IMR-90 (cell line): Measurements from ENCODE around the gene ADRB2. TPM values are rescaled to one million over a fixed set of nuclear protein-coding genes. Genes with fewer than 3 reads are reported as not detected.

Experiments used
- ATAC-seq: fragments of 200-7000 bp; cut with Tn5 transposase; 2 replicates; pipeline ENCODE4 v1.9.1; 2020; ENCODE audit warnings: low read depth, mild to moderate bottlenecking, moderate library complexity
- BruUV-seq: library from RNA; stranded (reverse); fragments of 400-500 nt; replicated peaks from 2 replicates; lab custom pipeline; 2021; lab: Mats Ljungman, UMichigan
- CTCF ChIA-PET: fragments of 300-600 bp; formaldehyde crosslinking; extraction: SDS; loops from one replicate; lab custom pipeline; 2021; ENCODE audit warnings: antibody characterized with exemption; lab: Yijun Ruan, JAX
- POLR2A ChIA-PET: fragments of 300-600 bp; sonication (Branson Sonifier 250); formaldehyde crosslinking; loops from one replicate; lab custom pipeline; 2022; ENCODE audit warnings: antibody characterized with exemption; ENCODE audit not compliant: unreplicated experiment; lab: Charles Lee
- DNase-seq: peaks from one replicate; pipeline ENCODE4 v3.0.0; 2013
- H2AFZ ChIP-seq: replicated peaks from 2 replicates; pipeline ENCODE3; 2013; ENCODE audit warnings: low read length, mild to moderate bottlenecking; ENCODE audit not compliant: poor library complexity
- H2AK5ac ChIP-seq: 2 replicates; pipeline ENCODE4 v1.6.1; 2013; ENCODE audit warnings: low read depth, low read length, inconsistent platforms
- H2AK9ac ChIP-seq: replicated peaks from 2 replicates; pipeline ENCODE3; 2013; ENCODE audit warnings: mild to moderate bottlenecking, low read depth, low read length, moderate library complexity; ENCODE audit not compliant: poor library complexity
- H2BK120ac ChIP-seq: 2 replicates; pipeline ENCODE4 v1.6.1; 2013; ENCODE audit warnings: low read depth, low read length, inconsistent platforms
- H2BK15ac ChIP-seq: 3 replicates; pipeline ENCODE4 v1.6.1; 2013; ENCODE audit warnings: low read depth, low read length, inconsistent platforms
- H2BK20ac ChIP-seq: 2 replicates; pipeline ENCODE4 v1.6.1; 2013; ENCODE audit warnings: low read depth, mild to moderate bottlenecking, inconsistent platforms, low read length, moderate library complexity
- H2BK5ac ChIP-seq: 2 replicates; pipeline ENCODE4 v1.6.1; 2013; ENCODE audit warnings: mild to moderate bottlenecking, low read depth, low read length, inconsistent platforms; ENCODE audit not compliant: poor library complexity, severe bottlenecking
- H3K14ac ChIP-seq: replicated peaks from 2 replicates; pipeline ENCODE4 v1.6.1; 2013; ENCODE audit warnings: low read depth, low read length, inconsistent platforms
- H3K18ac ChIP-seq: 2 replicates; pipeline ENCODE4 v1.6.1; 2013; ENCODE audit warnings: low read depth, low read length, control low read depth
- H3K23ac ChIP-seq: 2 replicates; pipeline ENCODE4 v1.6.1; 2013; ENCODE audit warnings: low read depth, low read length, inconsistent platforms
- H3K27ac ChIP-seq: 2 replicates; pipeline ENCODE4 v1.5.1; 2013; ENCODE audit warnings: mild to moderate bottlenecking, control low read depth, low read length; ENCODE audit not compliant: insufficient read depth
- H3K27me3 ChIP-seq: 2 replicates; pipeline ENCODE4 v1.6.1; 2013; ENCODE audit warnings: low read length; ENCODE audit not compliant: control insufficient read depth, insufficient read depth
- H3K36me3 ChIP-seq: 2 replicates; pipeline ENCODE4 v1.6.1; 2013; ENCODE audit warnings: low read length, mixed read lengths; ENCODE audit not compliant: control insufficient read depth, insufficient read depth
- H3K4ac ChIP-seq: 2 replicates; pipeline ENCODE4 v1.6.1; 2013; ENCODE audit warnings: low read depth, low read length, inconsistent platforms
- H3K4me1 ChIP-seq: 2 replicates; pipeline ENCODE4 v1.6.1; 2013; ENCODE audit warnings: low read length, mixed read lengths; ENCODE audit not compliant: control insufficient read depth, insufficient read depth
- H3K4me2 ChIP-seq: 2 replicates; pipeline ENCODE4 v1.6.1; 2013; ENCODE audit warnings: low read depth, mild to moderate bottlenecking, control low read depth, low read length, moderate library complexity
- H3K4me3 ChIP-seq: 2 replicates; pipeline ENCODE4 v1.5.1; 2013; ENCODE audit warnings: low read depth, mild to moderate bottlenecking, control low read depth, low read length, moderate library complexity; ENCODE audit not compliant: insufficient read depth
- H3K56ac ChIP-seq: 2 replicates; pipeline ENCODE4 v1.6.1; 2013; ENCODE audit warnings: low read length, inconsistent platforms; ENCODE audit not compliant: insufficient read depth; ENCODE audit errors: extremely low read depth
- H3K79me1 ChIP-seq, 2 experiments: 2 replicates each; pipeline ENCODE4 v1.6.1; 2013; ENCODE audit warnings: low read length in 2 of 2, inconsistent platforms in 1 of 2, low read depth in 1 of 2
- H3K9ac ChIP-seq: 2 replicates; pipeline ENCODE4 v1.6.1; 2013; ENCODE audit warnings: low read depth, low read length, control low read depth
- H3K9me1 ChIP-seq: 2 replicates; pipeline ENCODE4 v1.6.1; 2013; ENCODE audit warnings: low read length, inconsistent platforms; ENCODE audit not compliant: insufficient read depth
- H3K9me3 ChIP-seq: 2 replicates; pipeline ENCODE4 v1.6.1; 2013; ENCODE audit warnings: low read length; ENCODE audit not compliant: control insufficient read depth, insufficient read depth
- H4K20me1 ChIP-seq: 2 replicates; pipeline ENCODE4 v1.6.1; 2013; ENCODE audit warnings: low read length, inconsistent platforms; ENCODE audit not compliant: insufficient read depth
- H4K5ac ChIP-seq: 2 replicates; pipeline ENCODE4 v1.6.1; 2013; ENCODE audit warnings: mild to moderate bottlenecking, low read depth, low read length, control low read depth
- H4K8ac ChIP-seq, 2 experiments: 2 replicates each; pipeline ENCODE4 v1.6.1; 2013; ENCODE audit warnings: low read depth in 2 of 2, low read length in 2 of 2, control low read depth in 1 of 2, inconsistent platforms in 1 of 2
- H4K91ac ChIP-seq: 2 replicates; pipeline ENCODE4 v1.6.1; 2013; ENCODE audit warnings: low read depth, low read length, inconsistent platforms; ENCODE audit not compliant: insufficient read depth
- CTCF ChIP-seq: conservative IDR thresholded peaks from 2 replicates; pipeline ENCODE4 v1.5.1; 2012; ENCODE audit warnings: mild to moderate bottlenecking, low read depth, low read length, improper control_type of control experiment
- WGBS, 2 experiments: methylation state at CpG; one replicate each; pipeline versions ENCODE4 v1.1.5 to v1.1.7; 2013; ENCODE audit warnings: missing lambda C conversion rate in 2 of 2; ENCODE audit not compliant: insufficient read length in 1 of 2; ENCODE audit errors: extremely low coverage in 2 of 2; 5-methylcytosine and 5-hydroxymethylcytosine counted together
- dilution Hi-C: fragments of 300-500 bp; cut with HindIII; formaldehyde crosslinking; loops from one replicate; pipeline ENCODE4 v1.14.3; 2018; ENCODE audit warnings: low sequenced_read_pairs; ENCODE audit not compliant: unreplicated experiment
- in situ Hi-C: fragments of 300-500 bp; cut with MboI; formaldehyde crosslinking; loops from 3 replicates; pipeline ENCODE4 v1.14.3; 2019; ENCODE audit warnings: low sequenced_read_pairs, inconsistent platforms, mixed read lengths
- intact Hi-C: fragments of 100-400 bp; cut with micrococcal nuclease; formaldehyde crosslinking; loops from 2 replicates; pipeline ENCODE4 v1.10.0; 2022
- polyA plus RNA-seq, 3 experiments: library from polyadenylated mRNA; depleted of rRNA; stranded (reverse); fragments of >200 nt; gene quantifications; 2 replicates each; pipeline ENCODE4 v1.2.3, GENCODE V29; 2012; ENCODE audit warnings: low replicate concordance in 1 of 3
- total RNA-seq: library from RNA; depleted of rRNA; stranded (reverse); fragments of >200 nt; gene quantifications from 2 replicates; pipeline ENCODE4 v1.2.3, GENCODE V29; 2012

The ADRB2 gene
- total and polyA plus RNA-seq, 2 of the 4 experiments (the other 2 are of a cell fraction) = 1.6 to 3.4 TPM

- ATAC-seq = no peak
- POLR2A ChIA-PET = no interaction called here
- H2BK120ac ChIP-seq = no peak overlapping the region
- H3K27me3 ChIP-seq = no peaks in the 10 kb centered on the region
- no peak overlapping the region for H3K14ac ChIP-seq
- H3K9me1 ChIP-seq = peaks cover 7% of the 10 kb centered on the region; the same call in 1 of the 2 replicates
- in situ Hi-C loops (no loop called here), intact Hi-C loops (no loop called here), dilution Hi-C loops (no loop called here)
- peaks cover 5% of the 10 kb centered on the region for H3K4me1 ChIP-seq
- WGBS, 2 experiments = no CpG with 5 or more reads among the region's 2 CpGs
- H4K20me1 ChIP-seq = no peaks in the 10 kb centered on the region
- no peak overlapping the region for H3K4me2 ChIP-seq
- H2BK15ac ChIP-seq = no peak overlapping the region
- no peak overlapping the region for H2AK5ac ChIP-seq
- H4K5ac ChIP-seq = no peak overlapping the region
- BruUV-seq = no TSS peak
- no peaks in the 10 kb centered on the region for H3K36me3 ChIP-seq
- no peak overlapping the region for H3K56ac ChIP-seq
- no peak overlapping the region for H2AFZ ChIP-seq
- no peak overlapping the region for H4K91ac ChIP-seq
- CTCF ChIA-PET = interaction anchor here (1.0 kb wide), 1 partner anchor 304 kb away, joined by 5 read pairs; no protein-coding TSS in a partner anchor
- no peak overlapping the region for H3K23ac ChIP-seq
- DNase-seq = no peak
- H2BK5ac ChIP-seq = no peak overlapping the region
- no peak overlapping the region for H3K18ac ChIP-seq
- H3K4ac ChIP-seq = no peak overlapping the region
- TF ChIP-seq CTCF = no peak
- no peak overlapping the region for H3K27ac ChIP-seq
- H2AK9ac ChIP-seq = no peak overlapping the region
- no peak overlapping the region for H3K9ac ChIP-seq
- H2BK20ac ChIP-seq = no peak overlapping the region
- H3K79me1 ChIP-seq = no peaks in the 10 kb centered on the region
- H4K8ac ChIP-seq = no peak overlapping the region
- H3K9me3 ChIP-seq = no peaks in the 10 kb centered on the region
- no peak overlapping the region for H3K4me3 ChIP-seq
Measured at GRCh38 chr5:148810823-148811222, 15.6 kb upstream of the ADRB2 start.
